Bone marrow (tissue), 2 donors: ENCODE measurements around the gene KLHDC4.

Experiments
- DNase-seq, 2 donors: peaks; one replicate each; lab custom pipeline; 2025; lab: John Stamatoyannopoulos, UW

The KLHDC4 gene

GRCh38 chr16:87698676-87699199 lies 67.0 kb downstream of the KLHDC4 start:
- DNase-seq = no peak

- no peak for DNase-seq
Observed at GRCh38 chr16:87698241-87698640, 67.5 kb downstream of the KLHDC4 start.

DNA sequence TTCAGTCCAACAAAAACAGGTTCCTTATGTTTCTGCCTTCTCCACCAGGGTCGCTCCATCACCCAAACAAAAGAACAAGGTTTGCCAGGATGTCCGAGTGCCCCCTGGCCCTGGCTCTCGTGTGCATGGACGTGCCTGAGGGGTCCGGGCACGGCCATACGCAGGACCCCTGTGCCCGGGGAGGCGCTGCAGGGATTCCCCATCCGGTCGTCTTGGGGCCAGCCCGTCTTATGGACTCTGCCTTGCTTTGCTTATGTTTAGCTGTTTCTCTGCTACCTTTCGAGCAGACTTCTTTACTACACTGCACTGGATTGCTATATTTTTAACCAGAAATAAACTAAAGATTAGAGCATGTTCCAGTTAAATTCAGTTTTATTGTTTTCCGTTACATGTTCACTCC lies 68.0 kb downstream of the KLHDC4 start:
- DNase-seq = no peak

DNA sequence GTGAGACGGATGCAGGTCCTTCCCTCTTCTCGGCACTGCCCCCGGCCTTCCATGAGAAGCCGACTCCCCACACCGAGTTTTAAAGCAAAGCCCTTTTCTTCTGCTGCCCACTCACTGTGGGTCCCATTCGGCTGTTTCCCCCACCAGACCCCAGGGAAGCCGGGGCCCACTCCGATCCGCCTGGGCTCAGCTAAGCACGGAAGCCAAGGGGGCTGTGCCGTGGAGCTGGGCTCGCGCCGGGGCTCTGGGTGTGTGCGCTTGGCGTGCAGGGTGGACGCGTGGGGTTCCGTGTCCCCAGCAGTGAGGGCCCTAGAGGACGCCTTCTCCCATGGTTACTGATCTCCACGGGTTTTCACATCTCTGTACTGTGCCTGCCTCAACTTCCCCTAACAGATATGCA lies 68.5 kb downstream of the KLHDC4 start:
- no peak for DNase-seq

DNA sequence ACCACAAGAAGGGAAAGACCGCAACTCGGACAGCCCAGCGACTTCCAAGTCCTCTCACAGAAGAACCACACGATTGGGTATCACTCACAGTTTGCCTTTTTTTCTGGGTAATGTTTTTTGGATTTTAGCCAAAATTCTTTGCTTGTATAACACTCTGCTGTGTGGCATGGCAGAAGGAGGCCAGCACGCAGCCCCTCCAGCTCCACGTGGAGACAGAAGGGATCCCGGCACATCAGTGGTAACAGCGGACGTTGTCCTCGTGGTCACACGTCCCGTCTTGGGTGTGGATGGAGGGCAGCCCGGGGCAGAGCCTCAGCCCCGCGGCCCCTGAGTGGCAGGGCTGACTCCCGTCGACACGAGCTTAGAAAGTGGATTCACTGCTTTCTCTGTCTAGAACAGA lies 69.1 kb downstream of the KLHDC4 start:
- DNase-seq = no peak

DNA sequence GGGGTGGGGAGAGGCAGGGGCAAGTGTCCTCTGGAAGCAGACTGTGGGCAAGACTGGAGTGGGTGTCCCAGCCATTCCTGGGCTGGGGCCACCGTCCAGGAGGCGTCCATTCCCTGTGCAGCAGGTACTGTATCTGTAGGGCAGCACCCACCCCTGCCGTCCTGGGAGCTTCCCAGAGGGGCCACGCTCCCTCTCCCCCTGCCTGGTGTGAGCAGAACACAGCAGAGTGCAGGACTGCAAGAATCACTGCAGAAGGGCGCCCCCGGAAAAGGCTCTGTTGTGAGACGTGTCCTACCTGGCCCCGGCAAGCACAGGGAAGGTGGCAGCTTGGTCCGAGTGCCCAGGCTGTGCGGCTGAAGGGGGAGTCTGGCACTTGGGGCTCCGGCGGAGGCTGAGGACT lies 70.3 kb downstream of the KLHDC4 start:
- no peak for DNase-seq

- DNase-seq = no peak
Observed at GRCh38 chr16:87694441-87695125, 71.2 kb downstream of the KLHDC4 start.

GRCh38 chr16:87693827-87694226 lies 72.0 kb downstream of the KLHDC4 start:
- no peak for DNase-seq

DNA sequence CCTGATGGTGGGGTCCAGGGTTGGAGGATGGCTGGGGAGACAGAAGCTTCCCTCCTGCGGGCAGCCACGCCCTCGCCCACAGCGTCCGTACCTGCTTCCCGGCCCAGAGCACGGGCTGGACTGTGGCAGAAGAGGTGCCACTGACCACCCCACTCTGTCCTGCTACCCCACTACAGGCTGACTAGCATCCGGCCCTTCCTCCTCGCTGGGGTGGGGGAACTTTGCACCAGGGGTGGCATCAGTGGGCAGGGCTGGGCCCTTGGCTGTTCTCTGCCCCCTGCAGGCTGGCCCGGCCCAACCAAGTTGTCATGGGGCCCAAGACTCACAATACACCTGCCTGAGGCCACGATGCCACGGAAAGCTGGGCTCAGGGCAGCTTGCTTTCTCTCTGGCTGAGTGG lies 73.0 kb downstream of the KLHDC4 start:
- no peak for DNase-seq

GRCh38 chr16:87692176-87692575 lies 73.6 kb downstream of the KLHDC4 start:
- no peak for DNase-seq

DNA sequence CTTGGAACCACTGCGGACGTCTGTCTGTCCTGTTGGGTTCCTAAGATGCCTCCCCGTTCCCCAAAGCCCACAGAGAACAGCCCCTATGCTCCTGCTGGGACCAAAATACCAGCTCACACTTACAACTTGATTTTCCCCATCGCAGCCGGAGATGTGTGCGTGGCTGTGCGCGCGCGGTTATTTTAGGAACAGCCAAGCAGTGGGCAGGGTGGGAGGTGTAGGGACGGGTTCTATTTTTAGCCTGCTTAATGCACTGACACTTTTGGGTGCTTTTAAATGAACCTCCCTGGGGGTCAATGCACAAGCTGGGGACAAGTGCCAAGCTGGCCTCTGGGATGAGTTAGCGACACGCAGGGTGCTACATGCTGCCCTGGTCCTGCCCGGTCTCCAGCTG lies 74.1 kb downstream of the KLHDC4 start:
- DNase-seq = no peak

DNA sequence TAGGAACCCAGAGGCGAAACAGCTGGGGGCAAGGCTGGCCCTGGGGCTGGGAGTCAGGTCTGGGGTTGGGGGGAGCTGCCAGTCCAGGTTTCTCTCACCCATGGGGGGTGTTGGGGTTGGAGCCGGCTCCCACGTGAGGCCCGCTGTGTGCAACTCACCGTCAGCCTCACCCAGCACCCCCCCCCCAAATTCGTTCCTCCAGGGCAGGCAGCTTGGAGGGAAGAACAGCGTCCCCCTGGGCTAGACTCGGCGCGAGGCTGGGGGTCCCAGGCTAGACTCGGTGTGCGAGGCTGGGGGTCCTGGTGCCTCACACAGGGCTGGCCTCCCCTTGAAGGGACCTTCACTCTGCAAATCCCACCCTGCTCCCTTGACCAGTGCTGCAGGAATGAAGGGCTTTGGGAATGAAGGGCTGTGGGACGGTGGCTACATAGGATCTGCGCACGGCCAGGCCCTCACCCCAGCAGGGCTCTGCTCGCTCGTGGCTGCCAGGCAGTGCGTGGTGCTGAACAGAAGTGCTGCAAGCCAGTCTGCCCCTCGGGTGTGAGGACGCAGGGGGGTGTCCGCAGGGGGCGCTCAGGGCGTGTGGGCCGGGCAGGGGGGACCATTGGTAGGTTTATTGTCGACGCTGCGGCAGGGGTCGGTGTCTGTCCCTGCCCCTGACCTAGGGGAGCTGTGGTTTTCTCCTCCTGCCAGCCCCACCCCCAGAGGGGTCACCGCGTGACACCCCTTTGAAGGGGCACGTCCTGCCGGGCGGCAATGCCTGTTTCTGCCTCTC lies 74.7 kb downstream of the KLHDC4 start:
- DNase-seq = no peak

- no peak for DNase-seq
Observed at GRCh38 chr16:87689956-87690465, 75.8 kb downstream of the KLHDC4 start.

- no peak for DNase-seq
Observed at GRCh38 chr16:87688876-87689815, 76.6 kb downstream of the KLHDC4 start.

DNA sequence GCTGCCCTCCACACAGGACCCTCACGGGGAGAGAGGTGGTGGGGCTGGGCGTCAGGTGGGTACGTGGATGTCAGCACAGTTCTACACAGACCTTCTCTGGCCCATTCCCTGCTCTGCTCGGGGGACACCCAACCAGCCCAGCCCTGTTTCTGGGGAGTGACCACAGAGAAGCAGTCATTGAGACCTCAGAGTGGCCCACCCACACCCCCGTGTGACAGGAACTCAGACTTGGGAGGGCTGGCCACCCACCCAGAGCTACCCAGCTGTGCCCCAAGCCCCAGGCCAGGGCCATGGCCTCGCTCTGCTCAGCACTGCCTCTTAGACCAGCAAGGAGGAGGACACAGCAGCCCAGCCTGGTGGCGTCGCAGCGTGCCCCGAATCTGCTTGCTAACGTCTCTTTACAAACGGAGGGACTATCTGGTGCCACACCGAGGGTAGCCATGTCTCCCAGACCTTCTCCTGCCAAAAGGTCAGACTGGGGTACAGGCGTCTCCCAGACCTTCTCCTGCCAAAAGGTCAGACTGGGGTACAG lies 77.7 kb downstream of the KLHDC4 start:
- no peak for DNase-seq

DNA sequence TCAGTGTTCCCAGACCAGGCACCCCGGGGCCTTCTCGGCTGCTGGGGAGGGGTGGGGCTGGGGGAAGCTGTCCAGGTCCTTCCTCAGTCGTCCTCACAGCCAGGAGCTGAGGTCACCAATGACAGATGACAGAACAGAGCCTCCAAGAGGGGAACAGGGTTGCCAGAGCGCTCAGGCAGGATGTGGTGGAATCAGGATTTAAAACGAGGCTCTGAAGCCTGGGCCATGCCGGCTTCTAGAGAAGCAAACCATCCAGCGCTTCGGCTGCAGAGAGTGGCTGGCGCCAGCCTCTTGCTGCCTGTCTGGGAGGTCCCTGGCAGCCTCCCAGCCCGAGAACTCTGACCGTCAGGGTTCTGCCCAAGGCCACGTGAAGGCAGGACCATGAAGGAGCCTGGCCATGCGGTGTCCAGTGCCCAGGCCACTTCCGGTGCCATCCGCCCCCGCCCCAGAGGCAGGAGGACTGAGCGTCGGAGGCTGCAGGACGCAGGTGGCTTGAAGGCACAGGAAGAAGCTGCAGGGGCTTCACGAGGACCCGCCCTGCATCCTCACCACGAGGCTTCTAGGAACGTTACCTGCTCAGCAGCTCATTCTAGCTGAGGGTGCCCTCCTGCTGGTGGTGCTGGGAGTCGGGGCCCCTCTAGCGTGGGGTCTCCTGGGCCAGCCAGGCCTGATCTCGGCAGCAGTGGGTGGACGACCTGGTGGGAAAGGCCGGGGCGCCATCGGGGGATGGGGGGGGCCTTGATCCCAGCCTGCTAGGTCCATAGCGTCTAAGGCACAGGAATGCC lies 78.5 kb downstream of the KLHDC4 start:
- DNase-seq = no peak

GRCh38 chr16:87686697-87687096 lies 79.1 kb downstream of the KLHDC4 start:
- DNase-seq = no peak

DNA sequence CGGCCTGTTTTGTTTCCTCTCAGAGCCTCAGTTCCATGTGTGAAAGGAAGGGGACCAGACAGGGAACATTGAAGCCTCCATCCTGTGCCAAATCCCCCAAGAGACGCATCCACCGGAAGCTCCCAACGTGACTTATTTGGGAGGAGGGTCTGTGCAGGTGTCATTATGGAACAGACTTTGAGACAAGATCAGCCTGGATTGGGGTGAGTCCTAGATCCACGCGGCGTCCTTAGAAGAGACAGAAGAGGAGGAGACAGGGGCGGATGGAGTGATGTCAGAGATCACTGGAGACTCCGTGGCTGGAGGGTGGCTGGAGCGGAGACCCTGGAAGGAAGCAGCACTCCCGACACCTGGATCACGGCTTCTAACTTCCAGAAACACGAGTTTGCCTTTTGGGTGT lies 80.0 kb downstream of the KLHDC4 start:
- no peak for DNase-seq

DNA sequence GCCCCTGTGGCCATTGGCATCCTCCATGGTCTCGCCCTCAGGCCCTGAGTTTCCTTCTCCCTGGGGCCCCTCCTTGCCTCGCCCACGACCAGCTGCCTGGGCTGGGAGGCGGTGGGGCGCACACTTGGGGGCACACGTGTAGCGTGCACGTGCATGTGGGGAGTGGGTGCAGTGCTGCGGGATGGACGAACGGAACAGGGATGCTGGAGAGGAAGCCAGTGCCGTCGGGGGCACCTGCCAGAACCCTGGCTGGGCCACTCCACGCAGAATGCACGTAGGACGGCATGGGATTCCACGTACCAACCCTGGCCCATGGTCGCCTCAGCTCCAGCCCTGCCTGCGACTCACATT lies 80.4 kb downstream of the KLHDC4 start:
- no peak for DNase-seq

GRCh38 chr16:87684711-87685404 lies 80.9 kb downstream of the KLHDC4 start:
- DNase-seq = no peak
